ENCODE measurements around the gene SCNN1G. TPM values are rescaled to one million over a fixed set of nuclear protein-coding genes. Genes with fewer than 3 reads are reported as not detected.
"Not testable (repeated sequence)": the region's sequence is repeated elsewhere in the genome, so short reads cannot be mapped to it uniquely, and the experiment has no call there.

SCNN1G gene
- total and polyA plus RNA-seq, 2 donors from 2014 or later, result 11.5 to 72.6 TPM

GRCh38 chr16:23249830-23250229, 67.3 kb downstream of the SCNN1G start:
- TF ChIP-seq, protein P1, sequence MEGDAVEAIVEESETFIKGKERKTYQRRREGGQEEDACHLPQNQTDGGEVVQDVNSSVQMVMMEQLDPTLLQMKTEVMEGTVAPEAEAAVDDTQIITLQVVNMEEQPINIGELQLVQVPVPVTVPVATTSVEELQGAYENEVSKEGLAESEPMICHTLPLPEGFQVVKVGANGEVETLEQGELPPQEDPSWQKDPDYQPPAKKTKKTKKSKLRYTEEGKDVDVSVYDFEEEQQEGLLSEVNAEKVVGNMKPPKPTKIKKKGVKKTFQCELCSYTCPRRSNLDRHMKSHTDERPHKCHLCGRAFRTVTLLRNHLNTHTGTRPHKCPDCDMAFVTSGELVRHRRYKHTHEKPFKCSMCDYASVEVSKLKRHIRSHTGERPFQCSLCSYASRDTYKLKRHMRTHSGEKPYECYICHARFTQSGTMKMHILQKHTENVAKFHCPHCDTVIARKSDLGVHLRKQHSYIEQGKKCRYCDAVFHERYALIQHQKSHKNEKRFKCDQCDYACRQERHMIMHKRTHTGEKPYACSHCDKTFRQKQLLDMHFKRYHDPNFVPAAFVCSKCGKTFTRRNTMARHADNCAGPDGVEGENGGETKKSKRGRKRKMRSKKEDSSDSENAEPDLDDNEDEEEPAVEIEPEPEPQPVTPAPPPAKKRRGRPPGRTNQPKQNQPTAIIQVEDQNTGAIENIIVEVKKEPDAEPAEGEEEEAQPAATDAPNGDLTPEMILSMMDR (IDR thresholded peaks at IDR 0.05; ENCODE audit: borderline replicate concordance, extremely low read depth, insufficient read depth), result no peak
- no peak overlapping the region for H3K4me3 ChIP-seq (ENCODE audit: low read length in 3 of 3)
- intact Hi-C loops (cut with DNase I), result no loop called here
- no peak overlapping the region for H3K9ac ChIP-seq (ENCODE audit: low read length in 3 of 3)
- FAIRE-seq, result no peak
- DNase-seq, result no peak
- H3K36me3 ChIP-seq (ENCODE audit: control insufficient read depth in 2 of 3, insufficient read depth in 3 of 3, low read length in 3 of 3), result no peaks in the 10 kb centered on the region
- peaks cover 0 to 7% (median 0%) of the 10 kb centered on the region in 3 donors for H3K9me3 ChIP-seq (ENCODE audit: control insufficient read depth in 2 of 3, insufficient read depth in 1 of 3, low read length in 3 of 3)
- no peaks in the 10 kb centered on the region for H3K27me3 ChIP-seq (ENCODE audit: control insufficient read depth, insufficient read depth, low read length)
- no peak overlapping the region for H3K27ac ChIP-seq (ENCODE audit: low read depth in 2 of 2, low read length in 2 of 2)
- H3K4me1 ChIP-seq (ENCODE audit: control insufficient read depth in 2 of 3, insufficient read depth in 2 of 3, low read depth in 1 of 3, low read length in 3 of 3), result no peaks in the 10 kb centered on the region

GRCh38 chr16:23252310-23252709, 69.8 kb downstream of the SCNN1G start:
- peaks cover 0 to 7% (median 0%) of the 10 kb centered on the region in 3 donors for H3K9me3 ChIP-seq (ENCODE audit: control insufficient read depth in 2 of 3, insufficient read depth in 1 of 3, low read length in 3 of 3)
- H3K4me3 ChIP-seq (ENCODE audit: low read length in 3 of 3), result no peak overlapping the region
- TF ChIP-seq, protein P1 (IDR thresholded peaks at IDR 0.05; ENCODE audit: borderline replicate concordance, extremely low read depth, insufficient read depth), result no peak
- H3K27me3 ChIP-seq (ENCODE audit: control insufficient read depth, insufficient read depth, low read length), result no peaks in the 10 kb centered on the region
- no peak for DNase-seq
- no peaks in the 10 kb centered on the region for H3K4me1 ChIP-seq (ENCODE audit: control insufficient read depth in 2 of 3, insufficient read depth in 2 of 3, low read depth in 1 of 3, low read length in 3 of 3)
- no peak overlapping the region for H3K27ac ChIP-seq (ENCODE audit: low read depth in 2 of 2, low read length in 2 of 2)
- no peak for FAIRE-seq
- no peak overlapping the region for H3K9ac ChIP-seq (ENCODE audit: low read length in 3 of 3)
- intact Hi-C loops (cut with DNase I), result no loop called here
- H3K36me3 ChIP-seq (ENCODE audit: control insufficient read depth in 2 of 3, insufficient read depth in 3 of 3, low read length in 3 of 3), result no peaks in the 10 kb centered on the region

- H3K9ac ChIP-seq (ENCODE audit: low read length in 3 of 3); intact Hi-C loops (cut with DNase I); H3K36me3 ChIP-seq (ENCODE audit: control insufficient read depth in 2 of 3, insufficient read depth in 3 of 3, low read length in 3 of 3); H3K27ac ChIP-seq (ENCODE audit: low read depth in 2 of 2, low read length in 2 of 2); DNase-seq; H3K4me1 ChIP-seq (ENCODE audit: control insufficient read depth in 2 of 3, insufficient read depth in 2 of 3, low read depth in 1 of 3, low read length in 3 of 3); H3K4me3 ChIP-seq (ENCODE audit: low read length in 3 of 3); FAIRE-seq; H3K27me3 ChIP-seq (ENCODE audit: control insufficient read depth, insufficient read depth, low read length); H3K9me3 ChIP-seq (ENCODE audit: control insufficient read depth in 2 of 3, insufficient read depth in 1 of 3, low read length in 3 of 3): not testable (repeated sequence)
Observed at GRCh38 chr16:23253650-23254049, 71.1 kb downstream of the SCNN1G start.

DNA sequence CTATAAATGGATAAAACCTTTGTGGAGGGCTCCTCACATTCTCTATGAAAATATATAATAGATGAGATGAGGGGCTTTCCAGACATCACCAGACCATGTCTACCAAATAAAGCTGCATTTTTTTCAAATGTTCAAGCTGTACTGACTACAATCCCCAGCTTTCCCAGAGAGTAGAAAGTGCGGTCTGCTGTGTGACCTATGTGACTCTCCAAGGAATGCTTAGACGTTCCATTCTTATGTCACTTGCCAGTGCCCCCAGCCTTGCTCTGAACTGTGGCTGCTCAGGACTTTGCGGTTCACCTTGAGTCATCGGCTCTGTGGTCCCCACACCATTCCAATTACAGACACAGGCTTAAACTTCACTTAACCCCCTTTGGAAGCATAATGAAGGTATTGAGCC, 71.8 kb downstream of the SCNN1G start:
- Histone ChIP-seq H3K36me3 (ENCODE audit: control insufficient read depth in 2 of 3, insufficient read depth in 3 of 3, low read length in 3 of 3) (no peaks in the 10 kb centered on the region), H3K27me3 (ENCODE audit: control insufficient read depth, insufficient read depth, low read length) (no peaks in the 10 kb centered on the region), H3K9ac (ENCODE audit: low read length in 3 of 3) (no peak overlapping the region), H3K4me3 (ENCODE audit: low read length in 3 of 3) (no peak overlapping the region), H3K4me1 (ENCODE audit: control insufficient read depth in 2 of 3, insufficient read depth in 2 of 3, low read depth in 1 of 3, low read length in 3 of 3) (no peaks in the 10 kb centered on the region), H3K9me3 (ENCODE audit: control insufficient read depth in 2 of 3, insufficient read depth in 1 of 3, low read length in 3 of 3) (peaks cover 0 to 7% (median 0%) of the 10 kb centered on the region in 3 donors), H3K27ac (ENCODE audit: low read depth in 2 of 2, low read length in 2 of 2) (no peak overlapping the region)
- TF ChIP-seq, protein P1 (IDR thresholded peaks at IDR 0.05; ENCODE audit: borderline replicate concordance, extremely low read depth, insufficient read depth), result no peak
- DNase-seq (peak in 1 of 5 donors; percentile 18), FAIRE-seq (no peak)
- intact Hi-C loops (cut with DNase I), result no loop called here

Data from kidney (tissue), 14 donors.